Measurements from ENCODE around the gene CELA2A. TPM values are rescaled to one million over a fixed set of nuclear protein-coding genes. Genes with fewer than 3 reads are reported as not detected.

The CELA2A gene
- total and polyA plus RNA-seq, 10 of the 15 experiments (the other 5 are each of a cell fraction or from before 2014, with no cell fraction given) = 0.90 TPM; not detected in 9

- ChIA-PET SMC1A (ENCODE audit: uncharacterized antibody, unreplicated experiment) (no interaction called here), POLR2A (no interaction called here), RAD21 (ENCODE audit: unreplicated experiment) (no interaction called here), CTCF (interaction anchor here (1.1 kb wide), 1 partner anchor 10 kb away, joined by 4 read pairs; no protein-coding TSS in a partner anchor)
- H3K79me2 ChIP-seq (ENCODE audit: control insufficient read depth, insufficient read depth, low read length) = no peaks in the 10 kb centered on the region
- intact Hi-C loops (cut with micrococcal nuclease; ENCODE audit: unreplicated experiment) (no loop called here), in situ Hi-C loops (cut with MboI) (no loop called here)
- ATAC-seq = no peak
- no peaks in the 10 kb centered on the region for H3K9me3 ChIP-seq (replicated peaks; ENCODE audit: control insufficient read depth, insufficient read depth, low read length)
- H2AFZ ChIP-seq (ENCODE audit: control insufficient read depth, low read depth, low read length) = no peak overlapping the region
- 95% methylated on average over 4 of the region's 7 CpGs for WGBS (ENCODE audit: insufficient coverage, insufficient replicate concordance, low lambda C conversion rate, missing lambda C conversion rate)
- DNase-seq (ENCODE audit: low read depth, low spot score) = no peak
- no peaks in the 10 kb centered on the region for H3K27me3 ChIP-seq (replicated peaks in 1 of 2; ENCODE audit: control insufficient read depth in 2 of 2, insufficient read depth in 2 of 2, low read length in 1 of 2)
- no peaks in the 10 kb centered on the region; a peak in 1 of 4 replicates for H3K36me3 ChIP-seq (ENCODE audit: control insufficient read depth in 2 of 2, insufficient read depth in 2 of 2, low read length in 1 of 2)
- no peak for FAIRE-seq
- H3K4me1 ChIP-seq (ENCODE audit: control insufficient read depth, insufficient read depth, low read length) = no peaks in the 10 kb centered on the region
- no TSS peak for BruUV-seq (replicated peaks)
- H4K20me1 ChIP-seq (ENCODE audit: control insufficient read depth, insufficient read depth) = no peaks in the 10 kb centered on the region
- H3K4me3 ChIP-seq = no peak overlapping the region
- no peak overlapping the region for H3K4me2 ChIP-seq (ENCODE audit: control insufficient read depth, insufficient read depth)
- H3K27ac ChIP-seq (ENCODE audit: control insufficient read depth, insufficient read depth) = no peak overlapping the region
- no peak overlapping the region for H3K9ac ChIP-seq (ENCODE audit: control insufficient read depth, insufficient read depth, low read length)
- TF ChIP-seq, protein P1, sequence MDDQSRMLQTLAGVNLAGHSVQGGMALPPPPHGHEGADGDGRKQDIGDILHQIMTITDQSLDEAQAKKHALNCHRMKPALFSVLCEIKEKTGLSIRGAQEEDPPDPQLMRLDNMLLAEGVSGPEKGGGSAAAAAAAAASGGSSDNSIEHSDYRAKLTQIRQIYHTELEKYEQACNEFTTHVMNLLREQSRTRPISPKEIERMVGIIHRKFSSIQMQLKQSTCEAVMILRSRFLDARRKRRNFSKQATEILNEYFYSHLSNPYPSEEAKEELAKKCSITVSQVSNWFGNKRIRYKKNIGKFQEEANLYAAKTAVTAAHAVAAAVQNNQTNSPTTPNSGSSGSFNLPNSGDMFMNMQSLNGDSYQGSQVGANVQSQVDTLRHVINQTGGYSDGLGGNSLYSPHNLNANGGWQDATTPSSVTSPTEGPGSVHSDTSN (IDR thresholded peaks at IDR 0.05; ENCODE audit: insufficient replicate concordance, low read depth, low read length) = no peak
- TF ChIP-seq YY1 (IDR thresholded peaks at IDR 0.05; ENCODE audit: low read depth, low read length) (no peak), SREBF1 (IDR thresholded peaks at IDR 0.05; ENCODE audit: low read length) (no peak), CUX1 (IDR thresholded peaks at IDR 0.05; ENCODE audit: insufficient replicate concordance, low read depth, low read length) (no peak), JUND (IDR thresholded peaks at IDR 0.05; ENCODE audit: low read depth, low read length) (no peak), CEBPB (IDR thresholded peaks at IDR 0.05; ENCODE audit: borderline replicate concordance in 1 of 2, low read depth in 2 of 2, low read length in 2 of 2) (no peak), NKRF (conservative IDR thresholded peaks at IDR 0.05) (no peak), LARP7 (IDR thresholded peaks at IDR 0.05) (no peak), NR2C2 (IDR thresholded peaks at IDR 0.05; ENCODE audit: borderline replicate concordance, control insufficient read depth, insufficient read length, low read depth) (no peak)
- TF ChIP-seq, protein P2, sequence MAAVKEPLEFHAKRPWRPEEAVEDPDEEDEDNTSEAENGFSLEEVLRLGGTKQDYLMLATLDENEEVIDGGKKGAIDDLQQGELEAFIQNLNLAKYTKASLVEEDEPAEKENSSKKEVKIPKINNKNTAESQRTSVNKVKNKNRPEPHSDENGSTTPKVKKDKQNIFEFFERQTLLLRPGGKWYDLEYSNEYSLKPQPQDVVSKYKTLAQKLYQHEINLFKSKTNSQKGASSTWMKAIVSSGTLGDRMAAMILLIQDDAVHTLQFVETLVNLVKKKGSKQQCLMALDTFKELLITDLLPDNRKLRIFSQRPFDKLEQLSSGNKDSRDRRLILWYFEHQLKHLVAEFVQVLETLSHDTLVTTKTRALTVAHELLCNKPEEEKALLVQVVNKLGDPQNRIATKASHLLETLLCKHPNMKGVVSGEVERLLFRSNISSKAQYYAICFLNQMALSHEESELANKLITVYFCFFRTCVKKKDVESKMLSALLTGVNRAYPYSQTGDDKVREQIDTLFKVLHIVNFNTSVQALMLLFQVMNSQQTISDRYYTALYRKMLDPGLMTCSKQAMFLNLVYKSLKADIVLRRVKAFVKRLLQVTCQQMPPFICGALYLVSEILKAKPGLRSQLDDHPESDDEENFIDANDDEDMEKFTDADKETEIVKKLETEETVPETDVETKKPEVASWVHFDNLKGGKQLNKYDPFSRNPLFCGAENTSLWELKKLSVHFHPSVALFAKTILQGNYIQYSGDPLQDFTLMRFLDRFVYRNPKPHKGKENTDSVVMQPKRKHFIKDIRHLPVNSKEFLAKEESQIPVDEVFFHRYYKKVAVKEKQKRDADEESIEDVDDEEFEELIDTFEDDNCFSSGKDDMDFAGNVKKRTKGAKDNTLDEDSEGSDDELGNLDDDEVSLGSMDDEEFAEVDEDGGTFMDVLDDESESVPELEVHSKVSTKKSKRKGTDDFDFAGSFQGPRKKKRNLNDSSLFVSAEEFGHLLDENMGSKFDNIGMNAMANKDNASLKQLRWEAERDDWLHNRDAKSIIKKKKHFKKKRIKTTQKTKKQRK (IDR thresholded peaks at IDR 0.05; ENCODE audit: low read depth, low read length) = no peak
- TF ChIP-seq, protein P3, sequence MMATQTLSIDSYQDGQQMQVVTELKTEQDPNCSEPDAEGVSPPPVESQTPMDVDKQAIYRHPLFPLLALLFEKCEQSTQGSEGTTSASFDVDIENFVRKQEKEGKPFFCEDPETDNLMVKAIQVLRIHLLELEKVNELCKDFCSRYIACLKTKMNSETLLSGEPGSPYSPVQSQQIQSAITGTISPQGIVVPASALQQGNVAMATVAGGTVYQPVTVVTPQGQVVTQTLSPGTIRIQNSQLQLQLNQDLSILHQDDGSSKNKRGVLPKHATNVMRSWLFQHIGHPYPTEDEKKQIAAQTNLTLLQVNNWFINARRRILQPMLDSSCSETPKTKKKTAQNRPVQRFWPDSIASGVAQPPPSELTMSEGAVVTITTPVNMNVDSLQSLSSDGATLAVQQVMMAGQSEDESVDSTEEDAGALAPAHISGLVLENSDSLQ (IDR thresholded peaks at IDR 0.05) = no peak
Measured at GRCh38 chr1:15509586-15509985, 53.1 kb downstream of the CELA2A start.
